ENCODE data around the gene PTGS1.

PTGS1 gene

GRCh38 chr9:122372856-122373845, 2.3 kb downstream of the PTGS1 start:
- DNase-seq (ENCODE audit: low read depth in 4 of 4, low spot score in 1 of 4): no peak

DNA sequence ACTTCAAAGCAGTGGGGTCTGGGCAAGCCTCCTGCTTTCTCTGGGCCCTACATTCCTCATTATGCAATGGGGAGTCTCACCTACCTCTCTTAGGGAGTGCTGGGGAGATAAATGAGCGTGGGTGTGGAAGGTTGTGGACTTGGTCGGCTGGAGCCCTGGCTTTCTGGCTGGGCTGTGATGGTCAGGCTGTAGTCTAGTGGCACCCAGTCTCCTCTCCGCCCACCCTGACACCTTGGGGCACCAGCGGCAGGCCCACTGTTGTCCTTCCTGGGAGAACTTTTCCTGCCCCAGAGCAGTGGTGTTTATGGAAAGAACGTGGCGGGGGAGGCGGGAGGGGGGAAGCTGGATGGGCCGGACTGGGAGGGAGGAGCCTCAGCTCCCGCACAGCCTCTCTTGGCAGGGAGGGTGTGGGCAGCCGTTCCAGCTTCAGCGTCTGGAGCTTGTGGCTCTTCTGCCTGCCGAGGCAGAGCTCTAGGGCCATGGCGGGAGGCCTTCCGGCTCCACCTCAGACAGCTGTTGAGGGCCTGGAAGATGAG, 4.1 kb downstream of the PTGS1 start:
- no peak for DNase-seq (ENCODE audit: low read depth in 4 of 4, low spot score in 1 of 4)

GRCh38 chr9:122376796-122377195, 6.0 kb downstream of the PTGS1 start:
- no peak for DNase-seq (ENCODE audit: low read depth in 4 of 4, low spot score in 1 of 4)

DNA sequence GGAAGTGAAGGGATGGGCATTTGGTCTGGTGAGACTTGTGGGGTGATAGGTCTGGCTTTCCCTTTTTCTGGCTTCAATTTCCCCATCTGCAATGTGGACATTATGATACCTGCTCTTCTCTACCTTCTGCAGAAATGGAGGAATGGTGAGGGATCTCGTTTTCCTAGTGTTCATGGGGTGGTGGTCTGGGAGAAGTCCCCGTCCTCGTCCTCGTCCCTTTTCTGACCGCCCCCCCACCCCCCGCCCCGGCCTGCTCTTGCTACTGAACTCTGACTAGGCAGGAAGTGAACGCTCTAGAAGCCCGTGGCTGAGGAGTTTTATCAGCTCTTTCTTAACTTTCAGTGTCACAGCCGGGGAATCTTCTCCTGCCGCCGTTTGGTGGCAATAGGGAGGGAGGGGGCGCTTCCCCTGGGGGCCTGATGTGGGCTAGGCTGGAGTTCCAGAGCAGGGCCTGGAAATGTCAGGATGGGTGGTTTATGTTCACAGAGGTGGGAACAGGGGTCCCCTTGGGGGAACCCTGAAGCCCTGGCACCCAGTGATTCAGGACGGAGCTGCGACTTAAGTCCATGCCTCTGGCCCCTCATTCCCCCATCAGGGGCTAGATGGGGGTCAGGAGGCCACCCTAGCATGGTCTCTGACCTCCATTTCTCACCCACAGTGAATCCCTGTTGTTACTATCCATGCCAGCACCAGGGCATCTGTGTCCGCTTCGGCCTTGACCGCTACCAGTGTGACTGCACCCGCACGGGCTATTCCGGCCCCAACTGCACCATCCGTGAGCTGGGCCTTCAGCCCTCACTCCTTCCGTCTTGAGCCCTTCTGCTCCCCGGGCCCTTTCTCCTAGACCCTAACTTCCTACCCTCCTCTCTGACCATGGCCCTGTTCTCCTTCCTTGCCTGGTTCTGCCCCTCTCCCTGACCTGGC, 6.7 kb downstream of the PTGS1 start:
- DNase-seq (ENCODE audit: low read depth in 4 of 4, low spot score in 1 of 4): no peak

DNA sequence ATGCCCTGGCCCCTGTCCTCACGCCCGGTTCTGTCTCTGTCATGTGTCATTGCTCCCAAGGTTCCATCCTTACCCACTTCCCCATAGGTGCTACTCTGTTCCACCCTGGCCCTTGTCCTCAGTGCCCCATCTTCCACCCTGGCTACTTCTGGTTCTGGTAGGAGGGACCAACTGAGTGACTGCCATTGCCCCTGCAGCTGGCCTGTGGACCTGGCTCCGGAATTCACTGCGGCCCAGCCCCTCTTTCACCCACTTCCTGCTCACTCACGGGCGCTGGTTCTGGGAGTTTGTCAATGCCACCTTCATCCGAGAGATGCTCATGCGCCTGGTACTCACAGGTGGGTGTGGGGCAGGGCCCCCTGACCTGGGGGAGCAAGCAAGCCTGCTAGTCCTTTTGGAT, 7.4 kb downstream of the PTGS1 start:
- no peak for DNase-seq (ENCODE audit: low read depth in 4 of 4, low spot score in 1 of 4)

GRCh38 chr9:122379340-122379739, 8.5 kb downstream of the PTGS1 start:
- no peak for DNase-seq (ENCODE audit: low read depth in 4 of 4, low spot score in 1 of 4)

- no peak for DNase-seq (ENCODE audit: low read depth in 4 of 4, low spot score in 1 of 4)
Measured at GRCh38 chr9:122380293-122380692, 9.5 kb downstream of the PTGS1 start.

- DNase-seq (ENCODE audit: low read depth in 4 of 4, low spot score in 1 of 4): no peak
Measured at GRCh38 chr9:122381206-122381950, 10.6 kb downstream of the PTGS1 start.

DNA sequence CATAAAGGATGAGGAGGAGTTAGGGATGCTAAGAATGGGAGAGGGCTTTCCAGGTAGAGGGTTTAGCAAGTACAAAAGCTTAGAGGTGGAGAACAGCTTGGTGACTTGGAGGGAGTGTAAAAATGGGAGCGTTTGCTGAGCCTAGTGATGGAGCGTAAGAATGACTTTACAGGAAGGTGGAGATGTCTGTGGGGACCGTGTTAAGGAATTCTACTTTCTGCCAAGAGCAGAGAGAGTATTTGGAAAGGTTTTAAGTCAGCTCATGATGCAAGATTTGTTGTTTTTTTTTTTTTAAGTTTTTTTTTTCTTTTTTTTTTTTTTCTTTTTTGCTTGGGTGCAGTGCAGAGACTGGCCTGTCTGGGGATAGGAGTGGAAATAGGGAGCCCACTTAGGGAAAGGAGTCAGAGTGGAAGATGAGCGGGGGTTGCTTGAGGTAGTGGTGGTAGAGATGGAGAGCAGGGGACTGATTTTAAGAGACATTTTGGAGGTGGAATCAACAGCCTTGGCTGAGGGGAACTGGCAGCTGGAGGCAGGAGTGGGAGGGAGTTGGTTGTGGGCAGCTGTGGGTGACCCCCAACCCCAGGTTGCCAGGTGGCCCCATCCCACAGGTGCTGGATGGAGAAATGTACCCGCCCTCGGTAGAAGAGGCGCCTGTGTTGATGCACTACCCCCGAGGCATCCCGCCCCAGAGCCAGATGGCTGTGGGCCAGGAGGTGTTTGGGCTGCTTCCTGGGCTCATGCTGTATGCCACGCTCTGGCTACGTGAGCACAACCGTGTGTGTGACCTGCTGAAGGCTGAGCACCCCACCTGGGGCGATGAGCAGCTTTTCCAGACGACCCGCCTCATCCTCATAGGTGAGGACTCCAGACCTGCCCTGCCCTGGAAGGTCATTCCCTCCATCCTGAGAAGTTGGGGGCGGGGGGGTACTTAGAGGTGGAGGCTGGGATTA, 12.4 kb downstream of the PTGS1 start:
- DNase-seq (ENCODE audit: low read depth in 4 of 4, low spot score in 1 of 4): no peak

DNA sequence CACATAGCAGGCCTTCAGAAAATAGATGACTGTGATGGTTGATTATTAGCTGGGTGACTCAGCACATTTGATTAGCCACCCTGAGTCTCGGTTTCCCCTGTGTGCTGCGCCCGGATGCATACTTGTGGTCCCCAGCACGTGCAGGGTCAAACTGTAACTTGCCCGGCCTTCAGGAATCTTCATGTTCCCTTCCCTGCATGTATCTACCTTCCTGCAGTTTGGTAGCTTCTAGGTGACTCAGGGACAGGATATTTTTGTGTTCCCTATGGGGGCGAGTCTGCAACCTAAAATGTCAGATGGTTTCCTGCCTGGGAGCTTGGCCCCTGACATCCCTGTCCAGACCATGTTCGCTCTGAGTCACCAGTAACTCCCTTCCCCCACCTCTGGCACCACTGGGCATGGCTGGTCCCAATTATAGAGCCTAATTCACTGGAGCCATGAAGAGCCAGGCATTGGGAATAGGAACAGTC, 13.2 kb downstream of the PTGS1 start:
- no peak for DNase-seq (ENCODE audit: low read depth in 4 of 4, low spot score in 1 of 4)

DNA sequence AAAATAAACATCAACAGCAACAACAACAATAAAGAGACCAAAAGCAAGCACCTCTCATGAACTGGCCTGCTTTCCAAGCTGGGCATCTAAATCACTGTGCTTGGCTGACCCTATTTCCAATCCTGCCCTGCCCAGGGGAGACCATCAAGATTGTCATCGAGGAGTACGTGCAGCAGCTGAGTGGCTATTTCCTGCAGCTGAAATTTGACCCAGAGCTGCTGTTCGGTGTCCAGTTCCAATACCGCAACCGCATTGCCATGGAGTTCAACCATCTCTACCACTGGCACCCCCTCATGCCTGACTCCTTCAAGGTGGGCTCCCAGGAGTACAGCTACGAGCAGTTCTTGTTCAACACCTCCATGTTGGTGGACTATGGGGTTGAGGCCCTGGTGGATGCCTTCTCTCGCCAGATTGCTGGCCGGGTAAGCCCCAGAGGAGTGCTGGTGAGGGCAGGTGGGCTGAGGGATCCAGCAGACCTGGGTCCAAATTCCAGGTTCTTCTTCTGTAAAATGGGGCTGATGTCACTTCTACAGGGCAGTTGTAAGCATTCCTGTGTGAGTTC, 15.6 kb downstream of the PTGS1 start:
- DNase-seq (ENCODE audit: low read depth in 4 of 4, low spot score in 1 of 4): no peak

- DNase-seq (ENCODE audit: low read depth in 4 of 4, low spot score in 1 of 4): no peak
Measured at GRCh38 chr9:122387536-122387935, 16.7 kb downstream of the PTGS1 start.

DNA sequence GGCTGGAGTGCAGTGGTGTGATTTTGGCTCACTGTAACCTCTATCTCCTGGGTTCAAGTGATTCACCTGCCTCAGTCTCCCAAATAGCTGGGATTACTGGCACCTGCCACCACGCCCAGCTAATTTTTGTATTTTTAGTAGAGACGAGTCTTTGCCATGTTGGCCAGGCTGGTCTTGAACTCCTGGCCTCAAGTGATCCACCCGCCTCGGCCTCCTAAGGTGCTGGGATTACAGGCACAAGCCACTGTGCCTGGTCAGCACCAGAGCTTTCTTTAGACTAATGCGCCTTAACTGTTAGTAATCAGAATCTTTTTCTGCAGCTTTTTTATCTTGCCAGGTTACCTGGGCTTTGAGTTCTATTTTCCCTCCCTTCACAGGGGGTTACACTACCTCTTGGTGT, 18.4 kb downstream of the PTGS1 start:
- no peak for DNase-seq (ENCODE audit: low read depth in 4 of 4, low spot score in 1 of 4)

- DNase-seq (ENCODE audit: low read depth in 4 of 4, low spot score in 1 of 4): no peak
Measured at GRCh38 chr9:122389799-122390481, 19.1 kb downstream of the PTGS1 start.

DNA sequence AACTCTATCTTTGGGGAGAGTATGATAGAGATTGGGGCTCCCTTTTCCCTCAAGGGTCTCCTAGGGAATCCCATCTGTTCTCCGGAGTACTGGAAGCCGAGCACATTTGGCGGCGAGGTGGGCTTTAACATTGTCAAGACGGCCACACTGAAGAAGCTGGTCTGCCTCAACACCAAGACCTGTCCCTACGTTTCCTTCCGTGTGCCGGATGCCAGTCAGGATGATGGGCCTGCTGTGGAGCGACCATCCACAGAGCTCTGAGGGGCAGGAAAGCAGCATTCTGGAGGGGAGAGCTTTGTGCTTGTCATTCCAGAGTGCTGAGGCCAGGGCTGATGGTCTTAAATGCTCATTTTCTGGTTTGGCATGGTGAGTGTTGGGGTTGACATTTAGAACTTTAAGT, 21.5 kb downstream of the PTGS1 start:
- no peak for DNase-seq (ENCODE audit: low read depth in 4 of 4, low spot score in 1 of 4)

- DNase-seq (ENCODE audit: low read depth in 4 of 4, low spot score in 1 of 4): no peak
Measured at GRCh38 chr9:122392714-122393113, 21.9 kb downstream of the PTGS1 start.

DNA sequence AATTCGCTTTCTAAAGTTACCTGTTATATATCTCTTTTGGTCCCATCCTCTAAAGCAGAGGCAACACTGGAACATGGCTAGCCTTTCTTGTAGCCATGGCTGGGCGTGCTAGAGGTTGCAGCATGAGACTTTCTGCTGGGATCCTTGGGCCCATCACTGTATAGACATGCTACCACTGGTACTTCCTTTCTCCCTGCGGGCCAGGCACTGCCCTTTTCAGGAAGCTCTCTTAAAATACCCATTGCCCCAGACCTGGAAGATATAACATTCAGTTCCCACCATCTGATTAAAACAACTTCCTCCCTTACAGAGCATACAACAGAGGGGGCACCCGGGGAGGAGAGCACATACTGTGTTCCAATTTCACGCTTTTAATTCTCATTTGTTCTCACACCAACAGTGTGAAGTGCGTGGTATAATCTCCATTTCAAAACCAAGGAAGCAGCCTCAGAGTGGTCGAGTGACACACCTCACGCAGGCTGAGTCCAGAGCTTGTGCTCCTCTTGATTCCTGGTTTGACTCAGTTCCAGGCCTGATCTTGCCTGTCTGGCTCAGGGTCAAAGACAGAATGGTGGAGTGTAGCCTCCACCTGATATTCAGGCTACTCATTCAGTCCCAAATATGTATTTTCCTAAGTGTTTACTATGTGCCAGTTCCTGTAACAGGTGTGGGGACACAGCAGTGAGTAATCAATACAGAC, 22.6 kb downstream of the PTGS1 start:
- no peak for DNase-seq (ENCODE audit: low read depth in 4 of 4, low spot score in 1 of 4)

Data from stimulated activated CD4-positive, alpha-beta T cell treated with anti-CD3 and anti-CD28 coated beads, Interleukin-1b, Interleukin-23, amount 100 ng/mL, for 24 hours (primary cell).